GM19463 (cell line): ENCODE results near the gene ABCA3.

Source experiments
- ATAC-seq: cut with Tn5 transposase; IDR thresholded peaks from one replicate; pipeline ENCODE4 v1.9.1; 2021; ENCODE audit warnings: mild to moderate bottlenecking, moderate library complexity; ENCODE audit not compliant: unreplicated experiment

The ABCA3 gene

DNA sequence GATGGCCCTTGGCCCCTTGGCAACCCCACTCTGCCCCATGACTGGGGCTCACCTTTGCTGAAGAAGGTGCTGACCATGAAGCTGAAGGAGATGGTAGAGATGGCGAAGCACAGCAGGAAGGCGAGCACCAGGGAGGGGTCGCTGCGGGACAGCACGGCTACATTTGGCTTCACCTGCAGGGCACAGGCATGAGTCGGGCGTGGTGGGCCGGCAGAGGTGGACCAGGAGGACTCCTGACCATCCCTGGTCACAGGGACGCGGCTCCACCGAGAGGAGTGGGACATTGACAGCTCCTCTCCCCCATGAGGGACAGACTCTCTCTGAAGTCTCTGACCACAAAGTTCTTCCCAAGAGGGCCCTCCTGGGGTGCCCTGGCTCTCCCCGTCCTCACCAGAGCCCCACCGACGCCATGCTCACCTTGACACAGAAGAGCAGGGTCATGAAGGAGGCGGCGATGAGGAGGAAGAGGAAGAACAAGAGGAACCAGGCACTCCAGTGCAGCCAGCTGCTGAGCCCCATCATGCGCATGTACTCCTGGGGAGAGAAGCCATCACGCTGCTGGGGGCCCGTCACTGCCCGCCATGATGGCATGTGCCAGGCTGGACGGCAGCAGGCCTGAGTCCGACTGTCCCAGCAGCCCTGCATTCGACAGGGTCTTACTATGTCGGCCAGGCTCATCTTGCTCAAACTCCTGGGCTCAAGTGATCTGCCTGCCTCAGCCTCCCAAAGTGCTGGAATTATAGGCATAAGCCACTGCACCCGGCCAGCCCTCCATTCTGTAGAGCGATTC lies 23.1 kb downstream of the ABCA3 start:
- no peak for ATAC-seq

- no peak for ATAC-seq
Measured at GRCh38 chr16:2308089-2308962, 32.2 kb downstream of the ABCA3 start.

DNA sequence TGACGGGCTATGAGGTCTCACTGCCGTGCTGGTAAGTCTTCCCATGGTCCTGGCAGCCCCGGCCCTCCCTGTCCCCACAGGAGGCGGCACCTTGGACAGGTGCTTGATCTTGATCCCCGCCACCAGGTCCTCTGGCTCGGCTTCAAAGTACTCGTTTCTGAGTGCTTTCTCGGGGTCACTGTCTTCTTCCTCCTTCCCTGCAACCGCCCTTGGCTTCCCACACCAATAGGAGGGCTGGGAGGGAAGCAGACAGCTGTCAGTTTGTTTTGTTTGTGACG lies 40.7 kb downstream of the ABCA3 start:
- no peak for ATAC-seq

DNA sequence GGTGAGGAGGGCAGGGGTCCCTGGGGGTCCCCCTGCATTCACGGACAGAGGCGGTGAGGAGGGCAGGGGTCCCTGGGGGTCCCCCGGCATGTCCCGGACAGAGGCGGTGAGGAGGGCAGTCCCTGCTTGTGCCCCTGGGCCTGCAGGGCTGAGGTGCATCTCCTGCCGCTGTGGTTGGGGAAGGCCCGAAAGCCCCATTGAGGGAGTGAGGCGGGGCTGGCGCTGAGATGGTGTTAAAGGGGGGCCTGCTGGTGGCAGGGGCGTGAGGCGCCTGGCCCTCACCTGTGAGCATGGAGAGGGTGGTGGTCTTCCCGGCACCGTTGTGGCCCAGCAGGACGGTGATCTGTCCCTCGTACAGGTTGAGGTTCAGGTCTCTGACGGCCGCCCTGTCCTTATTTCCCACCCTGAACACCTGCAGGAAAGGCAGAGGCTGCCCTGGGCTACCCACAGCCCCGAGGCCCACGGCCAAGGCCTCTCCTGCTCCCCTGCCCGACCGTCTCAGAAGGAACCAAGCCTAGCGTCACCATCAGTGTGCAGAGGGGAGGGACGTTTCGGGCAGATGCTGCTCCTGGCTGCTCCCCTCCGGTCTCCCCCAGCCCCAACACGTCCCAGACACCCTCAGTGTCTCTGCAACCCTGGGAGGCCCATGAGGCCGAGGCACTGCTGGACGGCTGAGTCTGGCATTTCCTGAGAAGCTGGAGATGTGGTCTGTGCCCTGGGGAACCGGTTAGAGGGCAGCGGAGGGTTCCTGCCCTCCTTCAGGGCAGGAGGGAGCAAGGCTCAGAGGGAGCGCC lies 41.2 kb downstream of the ABCA3 start:
- ATAC-seq, result no peak

DNA sequence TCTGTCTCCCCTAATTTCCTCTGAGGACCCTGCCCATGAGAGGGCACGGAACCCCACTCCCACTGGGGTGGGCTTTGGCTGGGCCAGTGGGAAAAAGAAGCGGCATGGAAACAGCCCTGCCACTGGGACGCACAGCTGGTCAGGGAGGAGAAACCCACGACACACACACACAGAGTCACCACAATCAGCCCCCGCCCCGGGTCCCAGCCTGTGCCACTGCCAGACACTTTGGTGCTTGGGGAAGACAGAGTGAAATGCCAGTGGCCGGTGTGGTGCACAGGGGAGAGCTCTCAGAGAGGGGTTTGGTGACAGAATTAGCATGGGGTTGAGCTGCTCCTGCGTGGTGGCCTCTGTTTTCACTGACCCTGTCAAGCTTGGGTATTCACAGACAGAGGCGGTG lies 41.9 kb downstream of the ABCA3 start:
- no peak for ATAC-seq

- no peak for ATAC-seq
Measured at GRCh38 chr16:2297506-2297860, 43.0 kb downstream of the ABCA3 start.

DNA sequence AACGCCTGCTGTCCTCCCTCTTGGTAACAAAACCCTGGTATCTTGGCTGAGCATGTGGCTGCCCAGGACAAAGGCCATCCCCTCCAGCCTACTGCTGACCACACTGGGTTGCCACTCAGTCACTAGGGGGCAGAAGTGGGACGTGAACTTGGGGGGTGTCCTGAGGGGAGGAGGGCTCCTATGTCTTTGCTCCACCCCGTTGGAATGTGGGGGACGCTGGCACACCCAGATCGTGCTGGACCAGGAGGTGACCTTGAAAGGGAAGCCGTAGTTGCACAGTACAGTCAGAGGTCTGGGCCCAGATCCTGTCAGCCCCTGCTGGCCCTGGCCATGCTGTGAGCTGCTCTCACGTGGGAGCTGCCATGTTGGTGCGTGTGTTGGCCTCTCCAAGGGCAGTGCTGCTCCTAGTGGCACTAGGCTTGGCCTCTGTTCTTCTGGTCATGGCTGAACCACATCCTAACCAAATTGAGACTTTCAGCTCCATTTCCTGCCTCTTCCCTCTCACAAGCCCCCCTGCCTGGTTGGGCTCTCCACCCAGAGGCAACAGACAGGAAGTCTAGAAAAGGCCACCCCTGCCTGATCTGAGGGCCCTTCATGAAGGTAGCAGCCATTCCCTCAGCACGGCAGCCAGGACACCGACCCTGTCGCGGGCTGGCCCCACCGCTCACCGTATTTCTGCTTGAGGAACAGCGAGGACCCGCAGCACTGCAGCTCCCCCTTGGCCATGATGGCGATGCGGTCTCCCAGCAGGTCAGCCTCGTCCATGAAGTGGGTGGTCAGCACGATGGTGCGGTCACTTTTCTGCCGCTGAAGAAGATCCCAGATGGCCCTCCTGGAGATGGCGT lies 43.6 kb downstream of the ABCA3 start:
- ATAC-seq, result no peak

- ATAC-seq, result no peak
Measured at GRCh38 chr16:2295056-2295798, 45.3 kb downstream of the ABCA3 start.

DNA sequence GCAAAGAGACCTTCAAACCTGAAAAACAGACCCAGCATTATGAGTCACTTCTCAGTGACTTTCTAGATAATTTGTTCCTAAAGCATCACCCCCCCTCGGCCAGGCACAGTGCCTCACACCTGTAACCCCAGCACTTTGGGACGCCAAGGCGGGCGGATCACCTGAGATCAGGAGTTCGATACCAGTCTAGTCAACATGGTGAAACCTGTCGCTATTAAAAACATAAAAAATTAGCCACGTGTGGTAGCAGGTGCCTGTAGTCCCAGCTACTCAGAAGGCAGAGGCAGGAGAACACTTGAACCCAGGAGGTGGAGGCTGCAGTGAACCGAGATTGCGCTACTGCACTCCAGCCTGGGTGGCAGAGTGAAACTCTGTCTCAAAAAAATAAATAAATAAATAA lies 48.3 kb downstream of the ABCA3 start:
- ATAC-seq, result no peak

GRCh38 chr16:2289282-2289681 lies 51.2 kb downstream of the ABCA3 start:
- ATAC-seq, result no peak

DNA sequence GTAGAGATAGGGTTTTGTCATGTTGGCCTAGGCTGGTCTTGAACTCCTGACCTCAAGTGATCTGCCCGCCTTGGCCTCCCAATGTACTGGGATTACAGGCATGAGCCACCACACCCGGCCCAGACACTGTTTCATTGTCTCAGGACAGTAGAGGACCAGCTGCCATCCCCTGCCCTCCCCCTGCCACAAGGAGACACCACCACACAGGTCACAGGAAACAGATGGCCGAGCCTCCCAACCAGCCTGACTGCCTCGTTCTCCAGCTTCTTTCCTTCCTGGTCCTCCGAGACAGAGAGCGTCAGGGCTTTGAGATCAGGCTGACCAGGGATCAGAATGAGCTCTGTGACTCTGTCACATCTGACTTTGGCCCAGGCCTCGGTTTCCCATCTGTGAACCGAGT lies 51.8 kb downstream of the ABCA3 start:
- no peak for ATAC-seq

GRCh38 chr16:2287916-2288547 lies 52.5 kb downstream of the ABCA3 start:
- ATAC-seq, result no peak

GRCh38 chr16:2286550-2286949 lies 54.0 kb downstream of the ABCA3 start:
- no peak for ATAC-seq

GRCh38 chr16:2285731-2286191 lies 54.8 kb downstream of the ABCA3 start:
- no peak for ATAC-seq

DNA sequence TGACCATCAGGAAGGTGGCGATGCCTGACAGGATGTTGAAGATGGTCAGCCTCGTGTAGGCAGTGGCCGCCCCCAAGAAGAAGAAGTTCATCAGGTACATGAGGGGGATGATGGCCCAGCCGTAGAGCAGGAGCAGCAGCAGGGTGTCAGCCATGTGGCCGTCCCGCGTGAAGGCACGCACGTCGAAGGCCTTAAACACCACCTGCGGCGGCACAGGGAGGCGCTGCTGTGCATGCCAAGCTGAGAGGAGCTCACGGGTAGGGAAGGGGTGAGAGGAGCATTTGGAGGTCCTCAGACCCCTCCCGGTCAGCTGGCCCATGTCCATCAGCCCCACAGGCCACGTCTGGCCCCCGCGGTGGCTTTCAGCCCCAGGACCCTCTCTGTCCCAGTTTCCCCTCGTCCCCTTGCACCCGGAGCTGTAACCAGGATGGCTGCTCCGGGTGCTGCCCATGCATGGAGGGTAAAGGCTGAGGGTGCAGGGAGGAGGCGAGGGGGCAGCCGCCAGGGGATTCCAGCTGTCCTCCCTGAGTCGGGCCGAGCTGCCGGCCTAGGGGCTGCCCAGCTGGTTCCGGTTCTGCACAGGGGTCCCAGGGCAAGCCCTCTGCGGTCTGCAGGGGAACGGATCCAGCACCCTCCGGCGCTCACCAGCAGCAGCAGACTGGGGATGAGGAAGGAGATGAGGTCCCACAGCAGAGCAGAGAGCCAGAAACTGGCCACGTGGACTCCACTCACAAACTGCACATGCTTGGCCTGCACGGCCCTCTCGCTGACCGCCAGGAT lies 55.5 kb downstream of the ABCA3 start:
- ATAC-seq, result no peak

DNA sequence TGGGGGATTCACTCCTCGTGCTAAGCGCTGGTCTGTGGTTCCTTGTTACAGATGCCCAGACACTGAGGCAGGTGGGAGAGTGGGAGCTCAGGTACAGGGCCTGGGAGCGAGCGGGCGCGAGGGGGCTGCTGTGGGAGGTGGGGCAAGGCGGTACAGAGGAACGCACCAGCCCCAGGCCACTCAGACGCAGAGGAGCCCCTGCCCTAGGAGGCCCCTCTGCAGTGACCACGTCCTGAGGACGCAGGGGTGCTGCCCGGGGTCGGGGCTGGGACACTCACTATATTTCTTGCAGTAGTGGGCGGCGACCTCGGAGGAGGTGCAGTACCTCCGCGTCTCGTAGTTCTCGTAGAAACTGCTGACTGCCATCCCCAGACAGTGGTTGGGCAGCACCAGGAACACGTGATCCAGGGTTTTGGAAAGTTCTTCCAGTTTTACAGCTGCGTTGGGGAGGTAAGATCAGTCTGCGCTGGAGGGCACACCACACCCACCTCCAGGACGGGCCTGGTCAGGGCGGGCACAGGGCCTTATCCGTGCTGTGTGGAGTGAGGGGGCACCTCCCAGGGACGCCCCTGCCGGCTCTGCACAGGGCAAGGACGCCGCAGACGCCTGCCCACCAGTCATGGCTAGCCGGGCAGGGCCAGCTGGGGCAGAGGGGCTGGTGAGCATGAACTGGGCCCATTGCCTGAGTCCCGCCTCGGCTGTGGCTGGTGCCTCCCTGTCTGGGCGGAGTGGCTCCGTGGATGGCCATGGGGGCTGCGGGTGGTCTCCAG lies 56.3 kb downstream of the ABCA3 start:
- ATAC-seq, result no peak

- ATAC-seq, result no peak
Measured at GRCh38 chr16:2282866-2283555, 57.5 kb downstream of the ABCA3 start.
